Endothelial cell of umbilical vein (primary cell): ENCODE results near the gene NRXN3.

Experiments used
- EZH2 ChIP-seq: IDR thresholded peaks from 2 replicates; pipeline ENCODE4 v1.6.1; 2012; ENCODE audit warnings: borderline replicate concordance, low read depth, mild to moderate bottlenecking, moderate library complexity, low read length, inconsistent platforms; ENCODE audit not compliant: severe bottlenecking
- JUN ChIP-seq: IDR thresholded peaks from 2 replicates; pipeline ENCODE4 v1.6.1; 2011; ENCODE audit warnings: borderline replicate concordance, low read depth; ENCODE audit not compliant: insufficient read length, insufficient read depth
- POLR2A ChIP-seq: IDR thresholded peaks from 2 replicates; pipeline ENCODE4 v1.6.1; 2012; ENCODE audit warnings: low read depth, mild to moderate bottlenecking, control low read depth, low read length
- POLR2AphosphoS5 ChIP-seq: IDR thresholded peaks from 2 replicates; pipeline ENCODE4 v1.6.1; 2012; ENCODE audit warnings: low read depth, mild to moderate bottlenecking, control low read depth, low read length, moderate library complexity; ENCODE audit not compliant: insufficient read depth
- TF ChIP-seq, protein P1 (sequence below), 2 donors: IDR thresholded peaks; 1 replicate in 1 of 2; 2 replicates in 1 of 2; pipeline ENCODE4 v1.5.1; 2011; ENCODE audit warnings: low read length in 2 of 2, mild to moderate bottlenecking in 2 of 2, moderate library complexity in 2 of 2, control low read depth in 1 of 2, inconsistent platforms in 1 of 2, low read depth in 1 of 2; ENCODE audit not compliant: insufficient read depth in 1 of 2; ENCODE audit errors: extremely low read depth in 1 of 2
- TF ChIP-seq, protein P2 (sequence below): IDR thresholded peaks from 2 replicates; pipeline ENCODE4 v1.6.1; 2011; ENCODE audit not compliant: insufficient read depth, insufficient read length

DNA sequence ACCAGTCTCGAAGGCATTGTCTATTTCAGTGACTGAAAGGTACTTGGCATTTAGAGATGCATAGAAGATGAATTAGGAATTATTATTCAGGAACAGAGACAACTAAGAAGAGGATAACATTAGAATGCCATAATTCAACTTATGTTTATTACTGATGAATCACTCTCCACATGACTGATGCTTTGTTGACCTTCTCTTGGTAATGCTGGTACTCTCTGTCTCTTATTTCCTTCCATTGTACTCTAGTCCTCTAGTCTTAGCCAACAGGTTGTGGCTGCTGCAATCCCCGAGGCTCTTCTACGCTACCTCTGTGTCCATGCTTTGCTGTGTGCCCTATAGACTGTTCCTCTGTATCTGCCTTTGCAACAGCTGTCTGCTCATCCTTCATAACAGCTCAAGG is 652.9 kb downstream of the NRXN3 start:
- TF ChIP-seq, protein P1, sequence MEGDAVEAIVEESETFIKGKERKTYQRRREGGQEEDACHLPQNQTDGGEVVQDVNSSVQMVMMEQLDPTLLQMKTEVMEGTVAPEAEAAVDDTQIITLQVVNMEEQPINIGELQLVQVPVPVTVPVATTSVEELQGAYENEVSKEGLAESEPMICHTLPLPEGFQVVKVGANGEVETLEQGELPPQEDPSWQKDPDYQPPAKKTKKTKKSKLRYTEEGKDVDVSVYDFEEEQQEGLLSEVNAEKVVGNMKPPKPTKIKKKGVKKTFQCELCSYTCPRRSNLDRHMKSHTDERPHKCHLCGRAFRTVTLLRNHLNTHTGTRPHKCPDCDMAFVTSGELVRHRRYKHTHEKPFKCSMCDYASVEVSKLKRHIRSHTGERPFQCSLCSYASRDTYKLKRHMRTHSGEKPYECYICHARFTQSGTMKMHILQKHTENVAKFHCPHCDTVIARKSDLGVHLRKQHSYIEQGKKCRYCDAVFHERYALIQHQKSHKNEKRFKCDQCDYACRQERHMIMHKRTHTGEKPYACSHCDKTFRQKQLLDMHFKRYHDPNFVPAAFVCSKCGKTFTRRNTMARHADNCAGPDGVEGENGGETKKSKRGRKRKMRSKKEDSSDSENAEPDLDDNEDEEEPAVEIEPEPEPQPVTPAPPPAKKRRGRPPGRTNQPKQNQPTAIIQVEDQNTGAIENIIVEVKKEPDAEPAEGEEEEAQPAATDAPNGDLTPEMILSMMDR (IDR thresholded peaks at IDR 0.05; ENCODE audit: extremely low read depth in 1 of 2, insufficient read depth in 1 of 2, low read depth in 1 of 2, low read length in 2 of 2), result no peak
- TF ChIP-seq POLR2A (no peak), EZH2 (no peak), POLR2AphosphoS5 (no peak), JUN (no peak)
- TF ChIP-seq, protein P2, sequence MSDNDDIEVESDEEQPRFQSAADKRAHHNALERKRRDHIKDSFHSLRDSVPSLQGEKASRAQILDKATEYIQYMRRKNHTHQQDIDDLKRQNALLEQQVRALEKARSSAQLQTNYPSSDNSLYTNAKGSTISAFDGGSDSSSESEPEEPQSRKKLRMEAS, result no peak
